Neural cell (in vitro differentiated cells): ENCODE measurements around the gene NDUFS7. TPM values are rescaled to one million over a fixed set of nuclear protein-coding genes. Genes with fewer than 3 reads are reported as not detected.

Experiments used
- H2AFZ ChIP-seq: fragments of 200-600, 300-800 bp; sonication (generic), shearing (Covaris generic); 2 replicates; pipeline ENCODE4 v1.6.0; 2014; ENCODE audit warnings: low read depth, mild to moderate bottlenecking, antibody characterized with exemption, low read length, moderate library complexity
- H3F3A ChIP-seq: fragments of 200-600 bp; shearing (Covaris generic); 2 replicates; pipeline ENCODE4 v1.6.1; 2016; ENCODE audit warnings: mild to moderate bottlenecking, moderate library complexity, mixed read lengths, antibody characterized with exemption, low read length; ENCODE audit not compliant: insufficient read depth, poor library complexity, severe bottlenecking
- H3K27ac ChIP-seq: fragments of 200-600, 300-800 bp; sonication (generic), shearing (Covaris generic); 2 replicates; pipeline ENCODE4 v1.5.1; 2014; ENCODE audit warnings: mild to moderate bottlenecking, low read length, moderate library complexity
- H3K27me3 ChIP-seq: fragments of 300-800, 200-600 bp; sonication (generic), shearing (Covaris generic); 2 replicates; pipeline ENCODE4 v1.6.0; 2014; ENCODE audit warnings: mild to moderate bottlenecking, low read depth, low read length, moderate library complexity; ENCODE audit not compliant: insufficient read depth
- H3K36me3 ChIP-seq: fragments of 300-800, 200-600 bp; sonication (generic), shearing (Covaris generic); 2 replicates; pipeline ENCODE4 v1.5.1; 2014; ENCODE audit warnings: mild to moderate bottlenecking, antibody characterized with exemption, low read length, moderate library complexity; ENCODE audit not compliant: insufficient read depth
- H3K4me2 ChIP-seq: fragments of 300-800, 200-600 bp; sonication (generic), shearing (Covaris generic); 2 replicates; pipeline ENCODE4 v1.6.0; 2014; ENCODE audit warnings: mild to moderate bottlenecking, low read length
- H3K4me3 ChIP-seq: fragments of 300-800, 200-600 bp; sonication (generic), shearing (Covaris generic); 2 replicates; pipeline ENCODE4 v1.5.1; 2014; ENCODE audit warnings: mild to moderate bottlenecking, low read length, moderate library complexity
- H3K79me2 ChIP-seq: fragments of 200-600 bp; shearing (Covaris generic); replicated peaks from 2 replicates; pipeline ENCODE4 v1.6.0; 2014; ENCODE audit warnings: mild to moderate bottlenecking, low read length, moderate library complexity; ENCODE audit not compliant: insufficient read depth
- H3K9ac ChIP-seq: fragments of 300-800, 200-600 bp; sonication (generic), shearing (Covaris generic); 2 replicates; pipeline ENCODE4 v1.6.1; 2016; ENCODE audit warnings: mild to moderate bottlenecking, low read length, mixed read lengths
- H3K9me2 ChIP-seq: fragments of 200-600 bp; shearing (Covaris generic); 2 replicates; pipeline ENCODE4 v1.6.1; 2016; ENCODE audit warnings: mild to moderate bottlenecking, low read length, mixed read lengths; ENCODE audit not compliant: insufficient read depth
- H3K9me3 ChIP-seq: fragments of 200-600, 300-800 bp; sonication (generic), shearing (Covaris generic); 2 replicates; pipeline ENCODE4 v1.6.1; 2016; ENCODE audit warnings: mild to moderate bottlenecking, mixed run types, low read length, moderate library complexity, mixed read lengths
- H4K20me1 ChIP-seq: fragments of 200-600 bp; shearing (Covaris generic); 2 replicates; pipeline ENCODE4 v1.6.1; 2016; ENCODE audit warnings: mild to moderate bottlenecking, mixed run types; ENCODE audit not compliant: insufficient read depth
- EP300 ChIP-seq: fragments of 450-650 bp; conservative IDR thresholded peaks from 2 replicates; pipeline ENCODE4 v1.6.1; 2014; ENCODE audit warnings: antibody characterized with exemption, mild to moderate bottlenecking, moderate library complexity; ENCODE audit not compliant: poor library complexity, severe bottlenecking
- EZH2 ChIP-seq: fragments of 200-600, 300-800 bp; shearing (Covaris generic), sonication (generic); IDR thresholded peaks from 2 replicates; pipeline ENCODE4 v1.6.1; 2014; ENCODE audit warnings: antibody characterized with exemption, low read length, borderline replicate concordance, mild to moderate bottlenecking; ENCODE audit not compliant: insufficient read depth, poor library complexity, severe bottlenecking
- MXI1 ChIP-seq: fragments of 450-650 bp; conservative IDR thresholded peaks from 2 replicates; pipeline ENCODE4 v1.6.1; 2014; ENCODE audit warnings: antibody characterized with exemption, mild to moderate bottlenecking; ENCODE audit not compliant: poor library complexity, severe bottlenecking
- POLR2AphosphoS5 ChIP-seq: IDR thresholded peaks from 2 replicates; pipeline ENCODE4 v1.6.1; 2012
- RAD21 ChIP-seq: fragments of 450-650 bp; conservative IDR thresholded peaks from 2 replicates; pipeline ENCODE4 v1.6.1; 2014; ENCODE audit warnings: antibody characterized with exemption, mild to moderate bottlenecking, moderate library complexity
- SMC3 ChIP-seq: fragments of 450-650 bp; conservative IDR thresholded peaks from 2 replicates; pipeline ENCODE4 v1.6.1; 2014; ENCODE audit warnings: antibody characterized with exemption, mild to moderate bottlenecking, moderate library complexity; ENCODE audit not compliant: poor library complexity
- TAF1 ChIP-seq: IDR thresholded peaks from 2 replicates; pipeline ENCODE4 v1.6.1; 2012; ENCODE audit warnings: low read depth
- polyA plus RNA-seq: library from polyadenylated mRNA; depleted of rRNA; stranded (reverse); fragments of >200 nt; gene quantifications from 2 replicates; pipeline ENCODE4 v1.2.3, GENCODE V29; 2014
- TF ChIP-seq, protein P1 (sequence below): fragments of 450-650 bp; IDR thresholded peaks from 2 replicates; pipeline ENCODE4 v1.5.1; 2014; ENCODE audit warnings: antibody characterized with exemption, mild to moderate bottlenecking, moderate library complexity; ENCODE audit not compliant: poor library complexity, severe bottlenecking
- TF ChIP-seq, protein P2 (sequence below): IDR thresholded peaks from 2 replicates; pipeline ENCODE4 v1.6.1; 2012; ENCODE audit warnings: borderline replicate concordance

Gene NDUFS7
- polyA plus RNA-seq, 1 donor from 2014 or later, result 196 TPM

DNA sequence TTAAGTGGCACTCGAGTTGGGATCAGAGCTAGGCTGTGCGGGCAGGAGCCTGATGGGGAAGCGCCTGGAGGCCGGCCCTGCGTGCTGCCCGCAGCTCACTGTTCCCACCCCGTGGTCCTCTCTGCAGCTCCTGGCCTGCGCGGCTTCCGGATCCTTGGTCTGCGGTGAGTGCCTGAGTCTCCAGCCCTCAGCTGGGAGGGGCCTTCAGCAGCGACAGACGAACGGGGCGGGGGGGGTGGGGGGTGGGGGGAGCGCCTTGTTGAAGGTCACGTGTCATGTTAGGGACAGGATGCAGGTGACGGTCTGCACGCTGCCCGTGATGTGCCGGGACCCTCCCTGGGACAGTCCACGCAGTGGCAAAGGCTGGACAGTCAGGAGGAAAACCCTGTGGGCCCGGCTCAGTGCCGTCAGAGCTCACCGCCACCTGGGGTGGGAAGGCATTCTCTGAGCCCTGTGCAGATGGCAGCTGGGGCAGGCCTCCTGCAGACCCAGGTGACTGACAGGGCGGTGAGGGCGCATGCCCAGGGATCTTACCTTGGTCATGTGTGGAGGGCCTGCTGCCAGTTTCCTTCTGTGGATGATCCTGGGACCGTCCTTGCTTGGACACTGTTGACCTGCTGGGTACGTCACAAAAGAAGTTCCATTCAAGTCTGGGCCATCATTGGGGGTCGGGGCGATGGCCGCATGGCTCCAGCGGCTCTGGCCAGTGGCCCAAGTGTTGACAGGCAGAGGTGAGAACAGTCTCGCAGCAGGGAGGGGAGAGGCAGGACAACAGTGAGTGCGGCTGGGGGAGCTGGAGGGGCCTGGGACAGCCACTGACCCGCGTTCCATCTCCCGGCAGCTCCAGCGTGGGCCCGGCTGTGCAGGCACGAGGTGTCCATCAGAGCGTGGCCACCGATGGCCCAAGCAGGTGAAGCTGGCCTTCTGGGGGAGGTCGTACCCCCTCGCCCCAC lies 4.3 kb downstream of the NDUFS7 start:
- Histone ChIP-seq H3K9ac (no peak overlapping the region), H3K79me2 (peaks cover 10% of the 10 kb centered on the region), H3K9me2 (no peaks in the 10 kb centered on the region), H3F3A (no peaks in the 10 kb centered on the region), H3K27me3 (no peaks in the 10 kb centered on the region), H3K27ac (no peak overlapping the region), H3K4me3 (no peak overlapping the region), H3K9me3 (no peaks in the 10 kb centered on the region), H2AFZ (no peak overlapping the region), H3K4me2 (no peak overlapping the region), H3K36me3 (no peaks in the 10 kb centered on the region), H4K20me1 (no peaks in the 10 kb centered on the region)
- TF ChIP-seq, protein P1, sequence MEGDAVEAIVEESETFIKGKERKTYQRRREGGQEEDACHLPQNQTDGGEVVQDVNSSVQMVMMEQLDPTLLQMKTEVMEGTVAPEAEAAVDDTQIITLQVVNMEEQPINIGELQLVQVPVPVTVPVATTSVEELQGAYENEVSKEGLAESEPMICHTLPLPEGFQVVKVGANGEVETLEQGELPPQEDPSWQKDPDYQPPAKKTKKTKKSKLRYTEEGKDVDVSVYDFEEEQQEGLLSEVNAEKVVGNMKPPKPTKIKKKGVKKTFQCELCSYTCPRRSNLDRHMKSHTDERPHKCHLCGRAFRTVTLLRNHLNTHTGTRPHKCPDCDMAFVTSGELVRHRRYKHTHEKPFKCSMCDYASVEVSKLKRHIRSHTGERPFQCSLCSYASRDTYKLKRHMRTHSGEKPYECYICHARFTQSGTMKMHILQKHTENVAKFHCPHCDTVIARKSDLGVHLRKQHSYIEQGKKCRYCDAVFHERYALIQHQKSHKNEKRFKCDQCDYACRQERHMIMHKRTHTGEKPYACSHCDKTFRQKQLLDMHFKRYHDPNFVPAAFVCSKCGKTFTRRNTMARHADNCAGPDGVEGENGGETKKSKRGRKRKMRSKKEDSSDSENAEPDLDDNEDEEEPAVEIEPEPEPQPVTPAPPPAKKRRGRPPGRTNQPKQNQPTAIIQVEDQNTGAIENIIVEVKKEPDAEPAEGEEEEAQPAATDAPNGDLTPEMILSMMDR, result no peak
- TF ChIP-seq EP300, result no peak
- no peak for TF ChIP-seq POLR2AphosphoS5
- no peak for TF ChIP-seq TAF1
- TF ChIP-seq SMC3, result no peak
- no peak for TF ChIP-seq RAD21
- TF ChIP-seq EZH2, result no peak
- TF ChIP-seq MXI1, result no peak
- TF ChIP-seq, protein P2, sequence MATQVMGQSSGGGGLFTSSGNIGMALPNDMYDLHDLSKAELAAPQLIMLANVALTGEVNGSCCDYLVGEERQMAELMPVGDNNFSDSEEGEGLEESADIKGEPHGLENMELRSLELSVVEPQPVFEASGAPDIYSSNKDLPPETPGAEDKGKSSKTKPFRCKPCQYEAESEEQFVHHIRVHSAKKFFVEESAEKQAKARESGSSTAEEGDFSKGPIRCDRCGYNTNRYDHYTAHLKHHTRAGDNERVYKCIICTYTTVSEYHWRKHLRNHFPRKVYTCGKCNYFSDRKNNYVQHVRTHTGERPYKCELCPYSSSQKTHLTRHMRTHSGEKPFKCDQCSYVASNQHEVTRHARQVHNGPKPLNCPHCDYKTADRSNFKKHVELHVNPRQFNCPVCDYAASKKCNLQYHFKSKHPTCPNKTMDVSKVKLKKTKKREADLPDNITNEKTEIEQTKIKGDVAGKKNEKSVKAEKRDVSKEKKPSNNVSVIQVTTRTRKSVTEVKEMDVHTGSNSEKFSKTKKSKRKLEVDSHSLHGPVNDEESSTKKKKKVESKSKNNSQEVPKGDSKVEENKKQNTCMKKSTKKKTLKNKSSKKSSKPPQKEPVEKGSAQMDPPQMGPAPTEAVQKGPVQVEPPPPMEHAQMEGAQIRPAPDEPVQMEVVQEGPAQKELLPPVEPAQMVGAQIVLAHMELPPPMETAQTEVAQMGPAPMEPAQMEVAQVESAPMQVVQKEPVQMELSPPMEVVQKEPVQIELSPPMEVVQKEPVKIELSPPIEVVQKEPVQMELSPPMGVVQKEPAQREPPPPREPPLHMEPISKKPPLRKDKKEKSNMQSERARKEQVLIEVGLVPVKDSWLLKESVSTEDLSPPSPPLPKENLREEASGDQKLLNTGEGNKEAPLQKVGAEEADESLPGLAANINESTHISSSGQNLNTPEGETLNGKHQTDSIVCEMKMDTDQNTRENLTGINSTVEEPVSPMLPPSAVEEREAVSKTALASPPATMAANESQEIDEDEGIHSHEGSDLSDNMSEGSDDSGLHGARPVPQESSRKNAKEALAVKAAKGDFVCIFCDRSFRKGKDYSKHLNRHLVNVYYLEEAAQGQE, result no peak

- H3K4me3 ChIP-seq, result no peak overlapping the region
- H3K27ac ChIP-seq, result no peak overlapping the region
- H2AFZ ChIP-seq, result no peak overlapping the region
- H3K9ac ChIP-seq, result no peak overlapping the region
- TF ChIP-seq RAD21, result no peak
- H3K9me3 ChIP-seq, result no peaks in the 10 kb centered on the region
- H3K27me3 ChIP-seq, result no peaks in the 10 kb centered on the region
- no peaks in the 10 kb centered on the region for H3K36me3 ChIP-seq
- H3K79me2 ChIP-seq, result peaks cover 10% of the 10 kb centered on the region
- H4K20me1 ChIP-seq, result no peaks in the 10 kb centered on the region
- no peak overlapping the region for H3K4me2 ChIP-seq
- no peaks in the 10 kb centered on the region for H3F3A ChIP-seq
- no peaks in the 10 kb centered on the region for H3K9me2 ChIP-seq
Observed at GRCh38 chr19:1388637-1389026, 4.9 kb downstream of the NDUFS7 start.
